Measurements from ENCODE around the gene CORO2B.

- TF ChIP-seq POLR2A (IDR thresholded peaks at IDR 0.05) (no peak), CTCF (IDR thresholded peaks at IDR 0.05) (no peak), EP300 (IDR thresholded peaks at IDR 0.05) (no peak)
These were observed 135.1 kb downstream of the CORO2B start for GRCh38 chr15:68713874-68714273.
